Effector memory CD8-positive, alpha-beta T cell (primary cell): ENCODE measurements around the gene HLTF.

ENCODE experiments used
- ATAC-seq: fragments of 150-1000 bp; cut with Tn5 transposase; replicated peaks from 2 replicates; pipeline ENCODE4 v1.10.0; 2021; ENCODE audit warnings: mild to moderate bottlenecking, moderate library complexity
- DNase-seq, 3 experiments: peaks; one replicate each; pipeline ENCODE4 v3.0.0; 2021
- H3K27ac Mint-ChIP-seq, 2 donors: one replicate each; pipeline ENCODE4 v1.8.0; 2022; ENCODE audit warnings: mild to moderate bottlenecking in 2 of 2, mixed read lengths in 2 of 2, moderate library complexity in 2 of 2
- H3K27me3 Mint-ChIP-seq, 2 donors: one replicate each; pipeline ENCODE4 v1.8.0; 2022; ENCODE audit warnings: mixed read lengths in 2 of 2
- H3K36me3 Mint-ChIP-seq: one replicate; pipeline ENCODE4 v1.8.0; 2022; ENCODE audit warnings: mild to moderate bottlenecking, moderate library complexity, mixed read lengths; ENCODE audit not compliant: insufficient read depth
- H3K4me1 Mint-ChIP-seq, 2 donors: one replicate each; pipeline ENCODE4 v1.8.0; 2022; ENCODE audit warnings: low read depth in 2 of 2, mixed read lengths in 2 of 2
- H3K4me3 Mint-ChIP-seq, 2 donors: one replicate each; pipeline ENCODE4 v1.8.0; 2022; ENCODE audit warnings: mild to moderate bottlenecking in 2 of 2, mixed read lengths in 2 of 2, moderate library complexity in 2 of 2
- H3K9me3 Mint-ChIP-seq, 2 donors: one replicate each; pipeline ENCODE4 v1.8.0; 2022; ENCODE audit warnings: mixed read lengths in 2 of 2
- total RNA-seq, 9 experiments: gene quantifications; one replicate each; lab custom pipeline; 2026; lab: John Stamatoyannopoulos, UW

Gene HLTF
- 18.8 to 72.8 (median 42.0) reads per million in 9 experiments for total RNA-seq

GRCh38 chr3:149086232-149086988, at the start of gene HLTF:
TSS of gene HLTF (minus strand) at chr3:149086533. CDS start at chr3:149086336, 197 bp downstream.
- H3K4me3 Mint-ChIP-seq: peak within 1 kb of the TSS; percentile 96 to 97
- ATAC-seq: peak; percentile 97

GRCh38 chr3:149134575-149134974, 48.2 kb upstream of the HLTF start:
- H3K4me1 Mint-ChIP-seq: peaks cover 33 to 53% of the 10 kb centered on the region in 2 donors
- H3K4me3 Mint-ChIP-seq: no peak overlapping the region
- peak overlapping the region in 1 of 2 donors; percentile 23 for H3K27ac Mint-ChIP-seq

More at GRCh38 chr3:149086232-149086988, at the start of gene HLTF:
- Mint-ChIP-seq H3K36me3 (peaks cover 24% of the 10 kb centered on the region), H3K27ac (peak within 1 kb of the TSS; percentile 86 to 96), H3K4me1 (peaks cover 11 to 19% of the 10 kb centered on the region in 2 donors), H3K27me3 (no peaks in the 10 kb centered on the region), H3K9me3 (no peaks in the 10 kb centered on the region)
- peak; percentile 85 to 87 (median 87) for DNase-seq

GRCh38 chr3:149131589-149131988, 45.3 kb upstream of the HLTF start:
- no peaks in the 10 kb centered on the region for H3K27me3 Mint-ChIP-seq
- H3K9me3 Mint-ChIP-seq: no peaks in the 10 kb centered on the region
- peak overlapping the region; percentile 95 to 96 for H3K4me3 Mint-ChIP-seq
- no peak for DNase-seq
- peaks cover 20% of the 10 kb centered on the region for H3K36me3 Mint-ChIP-seq
- H3K27ac Mint-ChIP-seq: peak overlapping the region; percentile 93 to 95
- ATAC-seq: no peak
- peaks cover 35 to 51% of the 10 kb centered on the region in 2 donors for H3K4me1 Mint-ChIP-seq

More at GRCh38 chr3:149134575-149134974, 48.2 kb upstream of the HLTF start:
- Mint-ChIP-seq H3K27me3 (no peaks in the 10 kb centered on the region), H3K36me3 (peaks cover 14% of the 10 kb centered on the region), H3K9me3 (no peaks in the 10 kb centered on the region)
- no peak for ATAC-seq
- DNase-seq: no peak

- Mint-ChIP-seq H3K4me1 (peaks cover 35 to 38% of the 10 kb centered on the region in 2 donors), H3K27ac (peak within 1 kb of the TSS; percentile 93 to 95), H3K9me3 (no peaks in the 10 kb centered on the region)
These were observed 43.2 kb upstream of the HLTF start, which contains the start of gene HPS3 for GRCh38 chr3:149129326-149130205. TSS of gene HPS3 (plus strand) at chr3:149129638. CDS start at chr3:149129724, 86 bp downstream.

GRCh38 chr3:149128821-149129220, 42.5 kb upstream of the HLTF start:
- peaks cover 0 to 11% of the 10 kb centered on the region in 2 donors for H3K27me3 Mint-ChIP-seq
- peak overlapping the region; percentile 93 to 95 for H3K27ac Mint-ChIP-seq
- peaks cover 16% of the 10 kb centered on the region for H3K36me3 Mint-ChIP-seq
- H3K9me3 Mint-ChIP-seq: no peaks in the 10 kb centered on the region
- H3K4me3 Mint-ChIP-seq: peak overlapping the region; percentile 95 to 96
- peaks cover 32 to 33% of the 10 kb centered on the region in 2 donors for H3K4me1 Mint-ChIP-seq
- no peak for ATAC-seq
- no peak for DNase-seq

More at GRCh38 chr3:149129326-149130205, 43.2 kb upstream of the HLTF start, which contains the start of gene HPS3:
- ATAC-seq (peak; percentile 85), DNase-seq (peak; percentile 71 to 78 (median 77))
- Mint-ChIP-seq H3K36me3 (peaks cover 16% of the 10 kb centered on the region), H3K4me3 (peak within 1 kb of the TSS; percentile 95 to 96), H3K27me3 (peaks cover 0 to 7% of the 10 kb centered on the region in 2 donors)

GRCh38 chr3:149122721-149123578, 36.6 kb upstream of the HLTF start:
- Mint-ChIP-seq H3K9me3 (no peaks in the 10 kb centered on the region), H3K4me1 (peaks cover 2 to 6% of the 10 kb centered on the region in 2 donors), H3K4me3 (no peak overlapping the region), H3K27ac (no peak overlapping the region), H3K36me3 (no peaks in the 10 kb centered on the region), H3K27me3 (peaks cover 0 to 11% of the 10 kb centered on the region in 2 donors)
- ATAC-seq: no peak
- no peak for DNase-seq

- Mint-ChIP-seq H3K27me3 (peaks cover 0 to 11% of the 10 kb centered on the region in 2 donors), H3K9me3 (no peaks in the 10 kb centered on the region), H3K27ac (no peak overlapping the region), H3K4me3 (no peak overlapping the region), H3K36me3 (no peaks in the 10 kb centered on the region), H3K4me1 (peaks cover 2 to 6% of the 10 kb centered on the region in 2 donors)
- ATAC-seq (peak; percentile 88), DNase-seq (peak; percentile 23 to 29 (median 26))
These were observed 34.0 kb upstream of the HLTF start for GRCh38 chr3:149120051-149120972.

GRCh38 chr3:149119466-149119865, 33.1 kb upstream of the HLTF start:
- DNase-seq: no peak
- Mint-ChIP-seq H3K4me3 (no peak overlapping the region), H3K4me1 (peaks cover 2 to 6% of the 10 kb centered on the region in 2 donors), H3K27ac (no peak overlapping the region), H3K36me3 (no peaks in the 10 kb centered on the region), H3K9me3 (no peaks in the 10 kb centered on the region), H3K27me3 (peaks cover 0 to 3% of the 10 kb centered on the region in 2 donors)
- no peak for ATAC-seq

- Mint-ChIP-seq H3K36me3 (no peaks in the 10 kb centered on the region), H3K27ac (no peak overlapping the region), H3K9me3 (no peaks in the 10 kb centered on the region), H3K4me3 (no peak overlapping the region), H3K4me1 (peaks cover 2 to 6% of the 10 kb centered on the region in 2 donors), H3K27me3 (no peaks in the 10 kb centered on the region)
- ATAC-seq (no peak), DNase-seq (no peak)
These were observed 32.4 kb upstream of the HLTF start for GRCh38 chr3:149118724-149119123.

GRCh38 chr3:149115114-149115513, 28.8 kb upstream of the HLTF start:
- Mint-ChIP-seq H3K27me3 (peaks cover 0 to 3% of the 10 kb centered on the region in 2 donors), H3K4me1 (peaks cover 0 to 2% of the 10 kb centered on the region in 2 donors), H3K4me3 (no peak overlapping the region), H3K27ac (no peak overlapping the region), H3K36me3 (no peaks in the 10 kb centered on the region), H3K9me3 (no peaks in the 10 kb centered on the region)
- DNase-seq (no peak), ATAC-seq (no peak)

GRCh38 chr3:149114458-149114857, 28.1 kb upstream of the HLTF start:
- Mint-ChIP-seq H3K4me1 (no peaks in the 10 kb centered on the region), H3K9me3 (no peaks in the 10 kb centered on the region), H3K27me3 (peaks cover 0 to 6% of the 10 kb centered on the region in 2 donors), H3K27ac (no peak overlapping the region), H3K4me3 (no peak overlapping the region), H3K36me3 (no peaks in the 10 kb centered on the region)
- DNase-seq (no peak), ATAC-seq (no peak)

GRCh38 chr3:149104484-149104883, 18.2 kb upstream of the HLTF start:
- no peak overlapping the region for H3K4me3 Mint-ChIP-seq
- no peaks in the 10 kb centered on the region for H3K4me1 Mint-ChIP-seq
- peaks cover 0 to 7% of the 10 kb centered on the region in 2 donors for H3K27me3 Mint-ChIP-seq
- H3K27ac Mint-ChIP-seq: no peak overlapping the region
- DNase-seq (no peak), ATAC-seq (no peak)
- no peaks in the 10 kb centered on the region for H3K9me3 Mint-ChIP-seq
- H3K36me3 Mint-ChIP-seq: no peaks in the 10 kb centered on the region
